HepG2 (cell line): ENCODE data around the gene CLP1. TPM values are rescaled to one million over a fixed set of nuclear protein-coding genes. Genes with fewer than 3 reads are reported as not detected.

Experiments used
- ATRX ChIP-seq: sonication (generic); formaldehyde crosslinking; IDR thresholded peaks from 2 replicates; pipeline ENCODE4 v1.4.0; 2020; ENCODE audit warnings: missing genetic modification reagents, borderline replicate concordance
- CSRNP2 ChIP-seq: sonication (generic); formaldehyde crosslinking; conservative IDR thresholded peaks from 2 replicates; pipeline ENCODE4 v1.8.0; 2022; ENCODE audit warnings: low read depth, missing genetic modification reagents
- ETS1 ChIP-seq: sonication (generic); formaldehyde crosslinking; IDR thresholded peaks from 2 replicates; pipeline ENCODE4 v1.4.0; 2020; ENCODE audit warnings: missing genetic modification reagents
- FLYWCH1 ChIP-seq: sonication (generic); formaldehyde crosslinking; IDR thresholded peaks from 2 replicates; pipeline ENCODE4 v1.8.1; 2023; ENCODE audit warnings: mild to moderate bottlenecking, missing genetic modification reagents
- GLI4 ChIP-seq: sonication (generic); formaldehyde crosslinking; IDR thresholded peaks from 2 replicates; pipeline ENCODE4 v1.5.1; 2020; ENCODE audit warnings: missing genetic modification reagents, mild to moderate bottlenecking, moderate library complexity, borderline replicate concordance
- HMGXB4 ChIP-seq, 2 experiments: sonication (generic) in 1 of 2; formaldehyde crosslinking in 1 of 2; IDR thresholded peaks; 2 replicates each; pipeline versions ENCODE4 v1.4.0 to v1.6.1; 2018 to 2020; ENCODE audit warnings: missing genetic modification reagents in 2 of 2, borderline replicate concordance in 1 of 2, low read depth in 1 of 2, mild to moderate bottlenecking in 1 of 2, missing biosample characterization in 1 of 2
- KDM5B ChIP-seq: sonication (generic); formaldehyde crosslinking; IDR thresholded peaks from 2 replicates; pipeline ENCODE4 v1.4.0; 2020; ENCODE audit warnings: missing genetic modification reagents, mild to moderate bottlenecking, borderline replicate concordance
- MYC ChIP-seq: sonication (generic); formaldehyde crosslinking; IDR thresholded peaks from 2 replicates; pipeline ENCODE4 v1.9.0; 2021; ENCODE audit warnings: missing genetic modification reagents, borderline replicate concordance
- NFKB2 ChIP-seq: sonication (generic); formaldehyde crosslinking; IDR thresholded peaks from 2 replicates; pipeline ENCODE4 v1.4.0; 2020; ENCODE audit warnings: missing genetic modification reagents, borderline replicate concordance
- PITX1 ChIP-seq: sonication (generic); formaldehyde crosslinking; IDR thresholded peaks from 2 replicates; pipeline ENCODE4 v1.5.1; 2020; ENCODE audit warnings: mild to moderate bottlenecking, missing genetic modification reagents
- RAD51 ChIP-seq: fragments of 450-650 bp; IDR thresholded peaks from 2 replicates; pipeline ENCODE4 v1.6.1; 2016; ENCODE audit warnings: borderline replicate concordance
- THAP11 ChIP-seq: IDR thresholded peaks from 2 replicates; pipeline ENCODE4 v1.6.1; 2016; ENCODE audit warnings: missing biosample characterization, missing genetic modification reagents
- ZFX ChIP-seq: sonication (generic); formaldehyde crosslinking; IDR thresholded peaks from 2 replicates; pipeline ENCODE4 v1.4.0; 2020; ENCODE audit warnings: mild to moderate bottlenecking, low read depth, missing genetic modification reagents, moderate library complexity
- ZNF10 ChIP-seq: sonication (generic); formaldehyde crosslinking; IDR thresholded peaks from 2 replicates; pipeline ENCODE4 v1.4.0; 2020; ENCODE audit warnings: mild to moderate bottlenecking, low read depth, missing genetic modification reagents, borderline replicate concordance
- ZNF530 ChIP-seq: sonication (generic); formaldehyde crosslinking; IDR thresholded peaks from 2 replicates; pipeline ENCODE4 v1.5.0; 2020; ENCODE audit warnings: low read depth, mild to moderate bottlenecking, missing genetic modification reagents
- ZNF557 ChIP-seq: sonication (generic); formaldehyde crosslinking; IDR thresholded peaks from 2 replicates; pipeline ENCODE4 v1.4.0; 2020; ENCODE audit warnings: missing genetic modification reagents
- ZNF607 ChIP-seq: sonication (generic); formaldehyde crosslinking; IDR thresholded peaks from 2 replicates; pipeline ENCODE4 v1.5.1; 2020; ENCODE audit warnings: missing genetic modification reagents, mild to moderate bottlenecking, borderline replicate concordance
- ZNF646 ChIP-seq: sonication (generic); formaldehyde crosslinking; IDR thresholded peaks from 2 replicates; pipeline ENCODE4 v1.9.0; 2021; ENCODE audit warnings: mild to moderate bottlenecking, missing genetic modification reagents
- ZSCAN9 ChIP-seq: IDR thresholded peaks from 2 replicates; pipeline ENCODE4 v1.6.1; 2016; ENCODE audit warnings: borderline replicate concordance
- polyA plus RNA-seq, 8 experiments: library from polyadenylated mRNA; depleted of rRNA in 3 of 8; stranded (reverse) in 7 of 8; unstranded in 1 of 8; fragments of >200 nt; fragmentation: Illumina TruSeq in 4 of 8; extraction: Trizol in 4 of 8; gene quantifications; 2 replicates each; pipeline versions ENCODE4 v1.2.1 to v1.2.3, GENCODE V29; 2011 to 2016; ENCODE audit warnings: low read depth in 4 of 8, missing spikeins in 1 of 8, mixed read lengths in 1 of 8; ENCODE audit not compliant: insufficient read depth in 1 of 8
- total RNA-seq, 5 experiments: library from RNA; depleted of rRNA; stranded (reverse); fragments of >200 nt; fragmentation: Illumina TruSeq; extraction: Trizol; gene quantifications; 2 replicates each; pipeline ENCODE4 v1.2.3, GENCODE V29; 2016; ENCODE audit warnings: low read depth in 1 of 5

The CLP1 gene
- total and polyA plus RNA-seq, 2 of the 13 experiments (the other 11 are each of a cell fraction or from before 2014, with no cell fraction given) = 14.6 to 24.8 TPM

GRCh38 chr11:57668434-57668782 is 10.8 kb downstream of the CLP1 start (continued):
- peak in 1 of 2 experiments; percentile 15; a peak in 1 of 4 replicates for TF ChIP-seq HMGXB4 (CRISPR knock-in tag; IDR thresholded peaks at IDR 0.05; ENCODE audit: borderline replicate concordance in 1 of 2, low read depth in 1 of 2)
- no peak for TF ChIP-seq FLYWCH1 (CRISPR knock-in tag)
- no peak for TF ChIP-seq ATRX (CRISPR knock-in tag)
- TF ChIP-seq GLI4 (CRISPR knock-in tag) = peak; percentile 82; the same call in 1 of the 2 replicates
- peak; percentile 37 for TF ChIP-seq ZFX (CRISPR knock-in tag)
- no peak for TF ChIP-seq CSRNP2 (CRISPR knock-in tag)
- TF ChIP-seq ZNF530 (CRISPR knock-in tag) = 0 out of 2 replicates have a peak, but pooled peaks have one; percentile 2
- TF ChIP-seq ZNF557 (CRISPR knock-in tag) = no peak
- TF ChIP-seq NFKB2 (CRISPR knock-in tag) = 0 out of 2 replicates have a peak, but pooled peaks have one; percentile 50
- 0 out of 2 replicates have a peak, but pooled peaks have one; percentile 49 for TF ChIP-seq ZNF607 (CRISPR knock-in tag)
- no peak for TF ChIP-seq RAD51
- no peak for TF ChIP-seq PITX1 (CRISPR knock-in tag)
- no peak for TF ChIP-seq ZSCAN9 (CRISPR knock-in tag)
- TF ChIP-seq ZNF10 (CRISPR knock-in tag) = no peak
- no peak for TF ChIP-seq MYC
- TF ChIP-seq ZNF646 (CRISPR knock-in tag) = no peak
- peak; percentile 54; the same call in 1 of the 2 replicates for TF ChIP-seq KDM5B
- TF ChIP-seq ETS1 = no peak
- no peak for TF ChIP-seq THAP11 (CRISPR knock-in tag)
